ENCODE data around the gene ARHGEF33. TPM values are rescaled to one million over a fixed set of nuclear protein-coding genes. Genes with fewer than 3 reads are reported as not detected.

The ARHGEF33 gene
- total RNA-seq, result 1.3 TPM
- long read RNA-seq, result 0 reads

DNA sequence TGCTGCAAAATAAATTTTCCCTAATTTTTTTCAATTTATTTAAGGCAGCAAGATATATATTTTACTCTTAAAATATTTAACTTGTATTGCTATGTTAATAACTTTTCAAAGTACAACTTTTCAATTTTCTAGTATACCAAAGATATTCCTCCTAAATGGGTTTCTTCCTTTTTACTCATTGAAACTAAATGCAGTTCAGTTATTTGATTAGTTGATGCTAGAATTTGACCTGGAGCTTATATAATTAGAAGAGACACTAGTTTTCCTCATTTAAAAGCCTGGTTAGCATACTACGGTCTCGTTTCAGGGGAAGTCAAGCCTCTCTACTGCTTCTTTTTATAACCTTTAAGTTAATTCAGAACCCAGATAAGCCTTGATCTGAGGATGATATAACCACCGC is at the start of gene ARHGEF33:
ARHGEF33 (plus strand) TSS at position 301 of the 400 bp plus-strand sequence. CDS start 29,573 bp downstream, outside the sequence.
- no peak for ATAC-seq
- no peaks in the 10 kb centered on the region for H3K27me3 ChIP-seq
- no peak for DNase-seq
- no peak within 1 kb of the TSS for H3K27ac ChIP-seq
- TF ChIP-seq, protein P1, sequence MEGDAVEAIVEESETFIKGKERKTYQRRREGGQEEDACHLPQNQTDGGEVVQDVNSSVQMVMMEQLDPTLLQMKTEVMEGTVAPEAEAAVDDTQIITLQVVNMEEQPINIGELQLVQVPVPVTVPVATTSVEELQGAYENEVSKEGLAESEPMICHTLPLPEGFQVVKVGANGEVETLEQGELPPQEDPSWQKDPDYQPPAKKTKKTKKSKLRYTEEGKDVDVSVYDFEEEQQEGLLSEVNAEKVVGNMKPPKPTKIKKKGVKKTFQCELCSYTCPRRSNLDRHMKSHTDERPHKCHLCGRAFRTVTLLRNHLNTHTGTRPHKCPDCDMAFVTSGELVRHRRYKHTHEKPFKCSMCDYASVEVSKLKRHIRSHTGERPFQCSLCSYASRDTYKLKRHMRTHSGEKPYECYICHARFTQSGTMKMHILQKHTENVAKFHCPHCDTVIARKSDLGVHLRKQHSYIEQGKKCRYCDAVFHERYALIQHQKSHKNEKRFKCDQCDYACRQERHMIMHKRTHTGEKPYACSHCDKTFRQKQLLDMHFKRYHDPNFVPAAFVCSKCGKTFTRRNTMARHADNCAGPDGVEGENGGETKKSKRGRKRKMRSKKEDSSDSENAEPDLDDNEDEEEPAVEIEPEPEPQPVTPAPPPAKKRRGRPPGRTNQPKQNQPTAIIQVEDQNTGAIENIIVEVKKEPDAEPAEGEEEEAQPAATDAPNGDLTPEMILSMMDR (IDR thresholded peaks at IDR 0.05), result no peak
- H3K9me3 ChIP-seq, result no peaks in the 10 kb centered on the region
- no peak within 1 kb of the TSS for H3K4me3 ChIP-seq
- no peaks in the 10 kb centered on the region for H3K36me3 ChIP-seq
- H3K4me1 ChIP-seq, result no peaks in the 10 kb centered on the region
- intact Hi-C loops (cut with DNase I), result no loop called here

DNA sequence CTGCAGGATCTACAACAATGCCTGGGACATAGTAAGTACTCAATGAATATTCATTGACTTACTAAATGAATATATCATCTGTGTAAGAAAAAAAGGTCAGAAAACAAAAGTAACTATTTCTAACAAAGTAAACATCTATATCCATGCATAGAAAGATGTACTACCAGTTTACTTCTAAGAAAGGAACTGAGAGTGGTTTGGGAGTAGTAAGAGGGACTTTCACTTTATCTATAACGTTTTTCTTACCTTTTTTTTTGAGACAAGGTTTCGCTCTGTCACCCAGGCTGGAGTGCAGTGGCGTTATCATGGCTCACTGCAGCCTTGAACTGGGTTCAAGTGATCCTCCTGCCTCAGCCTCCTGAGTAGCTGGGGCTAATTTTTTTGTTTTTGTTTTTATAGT is 39.6 kb upstream of the ARHGEF33 start:
- Histone ChIP-seq H3K27me3 (no peaks in the 10 kb centered on the region), H3K4me1 (no peaks in the 10 kb centered on the region), H3K9me3 (no peaks in the 10 kb centered on the region), H3K4me3 (no peak overlapping the region), H3K27ac (no peak overlapping the region), H3K36me3 (peaks cover 37% of the 10 kb centered on the region)
- TF ChIP-seq, protein P1 (IDR thresholded peaks at IDR 0.05), result no peak
- ATAC-seq (no peak), DNase-seq (no peak)
- intact Hi-C loops (cut with DNase I), result no loop called here

DNA sequence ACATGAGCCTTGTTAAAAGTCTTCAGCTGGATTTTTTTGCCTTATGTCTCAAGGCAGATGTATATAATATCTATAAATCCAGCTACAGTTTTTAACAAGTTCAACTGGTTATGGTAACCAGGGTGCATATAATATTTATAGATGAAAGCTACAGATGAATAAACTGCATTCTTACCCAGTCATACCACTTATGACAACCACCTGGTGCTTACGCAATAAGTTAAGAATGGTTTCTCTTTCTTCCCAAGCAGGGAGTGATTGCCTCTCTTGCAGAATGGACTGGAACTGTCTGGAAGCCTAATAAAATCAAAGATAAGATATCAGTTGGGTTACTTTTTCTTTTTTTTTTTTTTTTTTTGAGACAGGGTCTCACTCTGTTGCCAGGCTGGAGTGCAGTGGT is 33.5 kb upstream of the ARHGEF33 start:
- no peak overlapping the region for H3K27ac ChIP-seq
- ATAC-seq (no peak), DNase-seq (no peak)
- peaks cover 50% of the 10 kb centered on the region for H3K36me3 ChIP-seq
- TF ChIP-seq, protein P1 (IDR thresholded peaks at IDR 0.05), result no peak
- H3K9me3 ChIP-seq, result no peaks in the 10 kb centered on the region
- H3K4me3 ChIP-seq, result no peak overlapping the region
- H3K27me3 ChIP-seq, result no peaks in the 10 kb centered on the region
- intact Hi-C loops (cut with DNase I), result no loop called here
- H3K4me1 ChIP-seq, result no peaks in the 10 kb centered on the region

DNA sequence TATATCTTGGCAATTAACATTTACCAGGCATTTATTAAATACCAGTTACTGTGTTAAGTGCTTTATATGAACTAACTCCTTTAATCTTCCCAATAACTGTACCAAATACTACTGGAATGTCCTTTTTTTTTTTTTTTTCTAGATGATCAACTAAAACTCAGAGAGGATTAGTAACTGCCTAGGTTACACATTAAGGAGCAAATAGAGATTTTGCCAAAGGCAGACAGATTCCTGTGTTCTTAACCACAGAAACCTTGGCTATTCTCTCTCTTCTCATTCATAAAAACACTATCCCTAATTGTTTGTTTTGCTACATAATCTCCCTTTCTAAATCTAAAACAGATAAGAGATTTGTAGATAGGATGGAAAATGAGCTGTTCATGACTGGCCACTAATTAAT is 27.2 kb upstream of the ARHGEF33 start:
- intact Hi-C loops (cut with DNase I), result no loop called here
- no peak overlapping the region for H3K27ac ChIP-seq
- no peaks in the 10 kb centered on the region for H3K4me1 ChIP-seq
- no peaks in the 10 kb centered on the region for H3K9me3 ChIP-seq
- TF ChIP-seq, protein P1 (IDR thresholded peaks at IDR 0.05), result no peak
- no peak for ATAC-seq
- H3K36me3 ChIP-seq, result peaks cover 58% of the 10 kb centered on the region
- no peaks in the 10 kb centered on the region for H3K27me3 ChIP-seq
- no peak overlapping the region for H3K4me3 ChIP-seq
- DNase-seq, result no peak

DNA sequence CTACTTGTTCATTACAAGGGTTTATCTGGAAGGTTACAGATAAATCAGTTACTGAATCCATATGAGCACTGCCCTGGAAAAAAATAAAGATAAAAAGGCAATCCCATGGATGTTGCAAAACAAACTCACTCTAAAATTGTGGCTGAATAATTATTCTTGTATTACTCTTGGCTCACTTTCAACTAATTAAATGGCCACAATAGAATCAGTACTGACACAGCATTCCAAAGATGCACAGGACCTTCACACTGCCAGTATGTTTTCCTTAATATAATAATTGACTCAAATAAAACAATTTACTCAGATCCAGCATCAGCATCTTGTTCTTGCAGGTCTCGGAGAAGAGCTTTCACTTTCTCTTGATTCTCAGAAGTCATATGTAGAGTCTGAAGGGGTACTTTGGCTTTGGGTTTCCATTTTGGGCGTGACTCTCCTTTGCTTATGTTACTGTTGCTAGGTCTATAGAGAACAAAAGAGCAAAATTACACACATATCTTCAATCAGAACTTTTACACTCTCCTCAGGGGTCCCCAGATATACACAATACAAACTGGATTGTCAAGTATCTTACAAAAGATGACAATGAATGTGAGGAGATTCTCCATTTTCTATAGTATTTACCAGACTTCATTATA is 26.5 kb upstream of the ARHGEF33 start:
- no peak for DNase-seq
- Histone ChIP-seq H3K4me1 (no peaks in the 10 kb centered on the region), H3K9me3 (no peaks in the 10 kb centered on the region), H3K4me3 (no peak overlapping the region), H3K36me3 (peaks cover 51% of the 10 kb centered on the region), H3K27me3 (no peaks in the 10 kb centered on the region), H3K27ac (no peak overlapping the region)
- ATAC-seq, result no peak
- intact Hi-C loops (cut with DNase I), result no loop called here
- TF ChIP-seq, protein P1 (IDR thresholded peaks at IDR 0.05), result no peak

Measured in upper lobe of right lung (tissue), 1 donor.